GM21786 (cell line): Measurements from ENCODE around the gene ARID5A.

Experiments
- ATAC-seq: cut with Tn5 transposase; IDR thresholded peaks from one replicate; pipeline ENCODE4 v1.9.1; 2021; ENCODE audit not compliant: unreplicated experiment

The ARID5A gene

DNA sequence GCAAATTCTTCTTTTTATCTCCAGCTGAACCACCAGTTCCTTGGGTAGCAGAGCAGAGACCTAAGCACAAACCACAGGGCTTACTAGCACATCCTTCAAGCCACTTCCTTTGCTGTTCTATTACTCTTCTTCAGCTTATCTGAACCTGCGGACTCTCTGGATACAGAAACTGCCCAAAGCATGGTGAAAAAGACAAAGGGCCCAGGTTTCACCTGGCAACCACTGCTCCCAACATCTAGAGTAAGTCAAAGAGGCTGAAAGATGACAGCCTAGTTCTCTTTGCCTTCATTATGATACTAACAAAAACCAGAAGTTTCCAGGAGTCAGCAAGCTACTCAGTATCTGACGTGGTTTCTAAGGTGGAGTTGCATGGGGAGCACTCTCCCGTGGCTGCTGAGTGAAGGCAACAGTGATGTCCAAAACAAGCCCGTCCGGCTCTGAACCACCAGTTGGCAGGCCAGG is 58.2 kb downstream of the ARID5A start:
- no peak for ATAC-seq

DNA sequence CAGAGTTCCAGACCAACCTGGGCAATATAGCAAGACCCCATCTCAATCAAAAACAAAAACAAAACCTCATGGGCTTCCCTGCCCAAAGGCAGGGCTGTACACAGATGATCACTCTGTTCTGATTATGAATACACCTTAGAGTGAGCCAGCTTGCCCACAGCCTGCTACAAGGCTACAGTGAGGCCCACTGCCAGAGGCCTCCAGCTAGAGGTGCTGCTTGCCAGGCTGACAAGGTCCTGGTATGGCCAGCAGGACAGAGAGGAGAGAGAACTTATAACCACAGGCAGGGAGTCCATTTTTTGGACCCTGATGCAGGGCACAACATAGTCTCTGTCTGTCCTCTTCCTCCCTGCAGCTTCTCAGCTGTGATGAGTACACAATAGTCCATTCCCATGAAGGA is 60.0 kb downstream of the ARID5A start:
- no peak for ATAC-seq

DNA sequence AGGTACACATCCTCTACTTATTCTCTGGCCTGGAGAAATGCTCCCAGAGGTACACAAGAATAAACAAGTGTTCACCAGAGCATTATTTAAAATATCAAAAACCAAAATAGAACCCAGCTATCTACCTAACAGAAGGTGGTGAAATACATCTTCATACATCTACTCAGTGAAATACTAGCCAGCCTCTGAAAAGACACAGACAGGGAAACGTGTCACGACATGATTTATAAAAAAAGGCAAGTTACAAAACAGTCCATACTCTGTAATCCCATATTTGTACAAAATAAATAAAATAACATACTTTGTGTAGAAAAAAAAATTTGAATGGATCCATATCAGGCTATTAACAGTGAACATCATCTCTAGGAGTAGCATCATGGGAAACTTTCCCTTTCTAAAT is 63.4 kb downstream of the ARID5A start:
- ATAC-seq = no peak

DNA sequence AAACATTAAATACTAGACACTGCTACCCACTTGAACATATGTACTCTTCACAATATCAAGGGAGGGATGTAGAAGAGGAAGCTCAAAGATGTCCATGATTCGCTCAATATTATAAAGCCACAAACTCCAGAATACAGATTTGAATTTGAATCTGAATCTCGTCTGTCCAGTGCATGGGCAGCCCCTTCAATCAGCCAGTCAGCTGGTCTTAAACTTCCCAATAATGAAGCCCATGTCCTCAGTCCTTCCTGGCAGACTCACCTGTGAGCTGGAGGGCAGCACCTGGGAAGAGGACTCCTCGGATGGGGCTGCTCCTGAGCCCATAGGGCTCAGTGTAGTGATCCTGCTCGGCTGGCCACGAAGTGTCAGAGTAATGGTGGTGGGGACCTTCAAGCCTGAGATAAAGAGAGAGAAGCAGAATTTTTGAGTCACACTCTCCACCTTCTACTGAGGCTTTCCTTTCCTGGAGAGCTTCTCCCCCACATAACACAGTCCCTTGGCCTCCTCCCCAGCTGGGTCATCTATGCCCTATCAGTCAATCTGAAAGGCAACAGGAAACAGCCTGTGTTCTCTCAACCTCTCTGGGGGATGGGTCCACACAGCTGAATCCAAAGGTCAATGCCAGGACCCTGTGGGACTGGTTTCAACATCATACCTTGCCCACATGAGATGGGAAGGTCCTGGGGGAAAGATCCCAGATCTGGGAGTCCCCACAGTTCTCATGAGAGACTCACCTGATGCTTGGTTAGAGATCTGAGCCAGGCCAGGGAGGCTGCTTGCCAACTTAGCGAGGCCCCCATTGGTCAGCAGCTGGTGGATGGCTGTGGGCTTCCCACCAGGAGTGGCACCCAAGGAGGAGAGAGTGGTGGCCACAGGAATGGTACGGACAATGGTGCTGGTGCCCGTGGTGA is 65.1 kb downstream of the ARID5A start:
- ATAC-seq = no peak
